K562 (cell line): ENCODE results near the gene HEPHL1.

Experiments
- ATF1 ChIP-seq, 2 experiments: fragments of 450-650 bp in 1 of 2; IDR thresholded peaks; 2 replicates each; pipeline ENCODE4 v1.6.1; 2016; ENCODE audit warnings: missing compliant biosample characterization in 1 of 2, missing genetic modification characterization in 1 of 2
- MAFK ChIP-seq: IDR thresholded peaks from 2 replicates; pipeline ENCODE4 v1.6.1; 2011; ENCODE audit warnings: low read length, improper control_type of control experiment

DNA sequence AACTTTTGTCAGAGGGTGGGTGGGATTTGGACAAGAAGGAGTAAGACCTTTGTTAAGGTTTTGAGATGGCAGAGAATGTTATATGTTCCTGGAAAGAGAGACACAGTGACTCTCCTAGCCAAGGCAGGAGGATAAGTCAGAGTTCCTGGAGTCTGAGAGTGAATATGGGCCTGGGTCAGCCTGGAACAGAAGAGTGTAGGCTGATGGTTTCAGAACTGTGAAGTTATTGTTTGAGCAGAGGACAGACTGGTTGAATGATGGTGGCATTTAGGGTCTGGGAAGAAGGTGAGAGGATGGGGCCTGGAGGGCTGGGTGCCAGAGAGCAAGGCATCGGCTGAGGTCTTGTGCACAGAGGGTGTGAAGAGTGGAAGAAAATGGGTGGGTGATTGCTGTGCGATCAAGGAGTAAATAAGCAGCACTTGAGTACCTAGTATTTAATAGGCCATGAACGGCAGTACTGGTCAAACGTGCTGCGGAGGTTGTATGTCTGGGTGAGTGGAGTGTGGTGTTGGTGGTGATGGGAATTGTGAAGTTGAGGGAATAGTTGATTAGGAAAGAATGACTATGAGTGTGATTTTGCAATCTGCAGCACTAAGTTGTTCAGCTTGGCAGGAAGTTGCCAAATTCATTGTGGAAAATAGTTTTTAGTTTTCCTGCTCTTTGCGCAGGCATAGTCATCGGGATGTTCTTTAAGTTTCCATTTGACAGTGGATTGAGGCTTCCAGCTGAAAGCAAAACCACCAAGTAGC, 109.3 kb downstream of the HEPHL1 start:
- TF ChIP-seq ATF1 (CRISPR knock-in tag; IDR thresholded peaks at IDR 0.05) (no peak), ATF1 (tag; IDR thresholded peaks at IDR 0.05) (no peak), MAFK (no peak)
